IPS-15b (cell line): Measurements from ENCODE around the gene GPR107.

Experiments used
- H3K27me3 ChIP-seq: one replicate; pipeline ENCODE4 v1.6.1; 2013; ENCODE audit warnings: low read length; ENCODE audit not compliant: control insufficient read depth, insufficient read depth
- H3K36me3 ChIP-seq: one replicate; pipeline ENCODE4 v1.6.1; 2013; ENCODE audit warnings: low read length; ENCODE audit not compliant: control insufficient read depth, insufficient read depth
- H3K4me1 ChIP-seq: one replicate; pipeline ENCODE4 v1.6.1; 2013; ENCODE audit warnings: mild to moderate bottlenecking, low read length; ENCODE audit not compliant: control insufficient read depth, insufficient read depth
- H3K4me3 ChIP-seq: one replicate; pipeline ENCODE4 v1.5.1; 2013; ENCODE audit warnings: low read depth, low read length
- H3K9ac ChIP-seq: one replicate; pipeline ENCODE4 v1.6.1; 2013; ENCODE audit warnings: low read depth, mild to moderate bottlenecking, low read length
- H3K9me3 ChIP-seq: one replicate; pipeline ENCODE4 v1.6.1; 2013; ENCODE audit warnings: mild to moderate bottlenecking, low read length; ENCODE audit not compliant: control insufficient read depth, insufficient read depth

GPR107 gene

DNA sequence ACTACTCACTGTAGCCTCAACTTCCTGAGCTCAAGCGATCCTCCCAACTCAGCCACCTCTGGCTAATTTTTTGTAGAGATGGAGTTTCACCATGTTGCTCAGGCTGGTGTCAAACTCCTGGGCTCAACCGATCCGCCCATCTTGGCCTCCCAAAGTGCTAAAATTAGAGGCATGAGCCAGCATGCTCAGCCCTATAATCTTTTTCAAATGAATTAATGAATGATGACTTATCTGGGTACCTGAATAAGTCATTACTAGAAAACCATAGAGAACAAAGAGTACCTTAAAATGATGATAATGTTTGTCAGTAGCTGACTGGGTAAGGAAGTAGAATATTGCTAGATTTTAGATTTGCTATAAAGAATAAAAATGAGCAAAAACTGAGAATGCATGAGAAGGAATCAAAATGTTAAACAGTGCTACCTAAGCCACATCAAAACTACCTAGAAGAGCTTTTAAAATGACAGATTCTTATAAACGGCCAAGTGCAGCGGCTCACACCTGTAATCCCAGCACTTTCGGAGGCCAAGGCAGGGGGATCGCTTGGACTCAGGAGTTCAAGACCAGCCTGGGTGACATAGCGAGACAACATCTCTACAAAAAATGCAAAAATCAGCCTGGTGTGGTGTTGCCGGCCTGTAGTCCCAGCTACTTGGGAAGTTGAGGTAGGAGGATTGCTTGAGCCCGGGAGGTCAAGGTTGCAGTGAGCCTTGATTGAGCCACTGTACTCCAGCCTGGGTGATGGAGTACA lies 24.3 kb upstream of the GPR107 start:
- H3K4me3 ChIP-seq: no peak overlapping the region
- H3K9me3 ChIP-seq: no peaks in the 10 kb centered on the region
- no peaks in the 10 kb centered on the region for H3K27me3 ChIP-seq
- H3K36me3 ChIP-seq: no peaks in the 10 kb centered on the region
- H3K4me1 ChIP-seq: no peaks in the 10 kb centered on the region
- no peak overlapping the region for H3K9ac ChIP-seq

GRCh38 chr9:130030651-130031127 lies 23.0 kb upstream of the GPR107 start:
- no peaks in the 10 kb centered on the region for H3K4me1 ChIP-seq
- H3K9me3 ChIP-seq: no peaks in the 10 kb centered on the region
- no peak overlapping the region for H3K9ac ChIP-seq
- no peaks in the 10 kb centered on the region for H3K27me3 ChIP-seq
- H3K36me3 ChIP-seq: no peaks in the 10 kb centered on the region
- H3K4me3 ChIP-seq: no peak overlapping the region

DNA sequence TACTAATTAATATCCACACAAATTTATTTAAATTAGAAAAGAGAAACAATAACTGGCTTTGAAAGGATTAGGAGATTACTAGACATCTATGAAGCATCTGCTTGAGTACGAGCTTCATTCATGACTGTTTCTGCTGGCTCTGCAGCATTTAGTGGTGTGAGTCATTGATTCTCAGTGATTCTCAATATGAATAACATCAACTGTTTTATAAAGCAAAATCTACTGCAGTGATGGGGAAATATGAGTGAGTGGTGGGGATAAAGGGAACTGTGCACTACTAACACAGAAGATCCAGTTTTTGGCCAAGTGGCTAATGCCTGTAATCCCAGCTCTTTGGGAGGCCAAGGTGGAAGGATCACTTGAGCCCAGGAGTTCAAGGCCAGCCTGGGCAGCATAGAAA lies 19.1 kb upstream of the GPR107 start:
- Histone ChIP-seq H3K9me3 (no peaks in the 10 kb centered on the region), H3K36me3 (no peaks in the 10 kb centered on the region), H3K27me3 (no peaks in the 10 kb centered on the region), H3K4me3 (no peak overlapping the region), H3K9ac (no peak overlapping the region), H3K4me1 (no peaks in the 10 kb centered on the region)

- no peak overlapping the region for H3K4me3 ChIP-seq
- no peaks in the 10 kb centered on the region for H3K36me3 ChIP-seq
Observed at GRCh38 chr9:130036099-130036498, 17.6 kb upstream of the GPR107 start.

DNA sequence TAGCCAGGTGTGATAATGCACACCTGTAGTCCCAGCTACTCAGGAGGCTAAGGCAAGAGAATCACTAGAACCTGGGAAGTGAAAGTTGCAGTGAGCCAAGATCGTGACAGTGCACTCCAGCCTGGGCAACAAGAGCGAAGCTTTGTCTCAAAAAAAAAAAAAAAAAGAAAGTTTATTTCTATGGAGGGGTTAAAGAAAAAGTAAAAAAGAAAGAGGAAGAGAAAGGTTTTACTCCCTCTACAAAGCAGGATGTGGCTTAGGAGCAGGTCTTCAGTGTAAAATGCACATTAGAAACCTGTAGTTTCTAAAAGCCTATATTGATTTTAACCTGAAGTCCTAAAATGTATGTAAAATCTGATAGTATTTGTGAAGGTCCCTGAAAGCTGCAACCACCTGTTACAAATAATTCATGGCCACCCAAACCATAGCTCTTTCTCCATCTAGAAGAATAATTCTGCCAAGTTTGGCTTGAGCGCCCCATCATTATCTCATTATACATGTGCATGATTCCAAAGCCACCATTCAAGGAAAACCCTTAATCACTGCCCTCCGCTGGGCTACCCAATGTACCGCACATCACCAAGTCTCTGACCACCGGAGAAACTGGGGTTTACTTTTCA lies 14.1 kb upstream of the GPR107 start:
- Histone ChIP-seq H3K4me1 (peaks cover 7% of the 10 kb centered on the region), H3K27me3 (peaks cover 22% of the 10 kb centered on the region), H3K36me3 (no peaks in the 10 kb centered on the region), H3K4me3 (no peak overlapping the region), H3K9ac (no peak overlapping the region), H3K9me3 (no peaks in the 10 kb centered on the region)

More at GRCh38 chr9:130036099-130036498, 17.6 kb upstream of the GPR107 start:
- Histone ChIP-seq H3K4me1 (no peaks in the 10 kb centered on the region), H3K9ac (no peak overlapping the region), H3K27me3 (peaks cover 2% of the 10 kb centered on the region), H3K9me3 (no peaks in the 10 kb centered on the region)

DNA sequence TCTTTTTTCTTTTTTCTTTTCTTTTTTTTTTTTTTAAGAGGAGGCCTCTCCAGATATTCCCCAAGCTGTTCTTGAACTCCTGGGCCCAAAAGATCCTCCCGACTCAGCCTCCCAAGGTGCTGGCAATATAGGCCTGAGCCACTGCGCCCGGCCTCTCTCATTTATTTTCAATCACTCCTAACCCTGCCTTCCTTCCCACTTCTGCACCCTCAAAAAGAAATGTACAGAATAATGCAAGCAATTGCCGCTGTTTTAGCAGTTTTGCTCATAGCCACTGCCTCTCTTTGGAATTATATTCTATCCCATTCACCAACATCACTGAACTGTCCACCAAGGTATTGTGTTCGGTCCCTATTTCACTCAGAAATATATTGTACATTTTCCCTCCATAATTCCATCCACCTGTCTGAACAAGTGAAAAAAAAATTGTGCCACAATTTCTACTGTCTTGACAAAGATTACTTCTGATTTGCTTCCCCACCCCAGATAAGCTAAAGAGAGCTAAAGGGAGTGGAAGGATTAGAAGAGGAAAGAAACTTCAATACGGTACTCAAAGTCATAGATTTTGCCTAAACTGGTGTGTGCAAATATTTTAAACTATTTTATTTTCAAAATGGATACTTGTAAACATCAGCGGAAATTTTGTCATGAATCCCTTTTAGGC lies 12.6 kb upstream of the GPR107 start:
- Histone ChIP-seq H3K9ac (no peak overlapping the region), H3K9me3 (no peaks in the 10 kb centered on the region), H3K36me3 (no peaks in the 10 kb centered on the region), H3K4me1 (peaks cover 7% of the 10 kb centered on the region), H3K4me3 (peak overlapping the region; percentile 95), H3K27me3 (peaks cover 29% of the 10 kb centered on the region)

DNA sequence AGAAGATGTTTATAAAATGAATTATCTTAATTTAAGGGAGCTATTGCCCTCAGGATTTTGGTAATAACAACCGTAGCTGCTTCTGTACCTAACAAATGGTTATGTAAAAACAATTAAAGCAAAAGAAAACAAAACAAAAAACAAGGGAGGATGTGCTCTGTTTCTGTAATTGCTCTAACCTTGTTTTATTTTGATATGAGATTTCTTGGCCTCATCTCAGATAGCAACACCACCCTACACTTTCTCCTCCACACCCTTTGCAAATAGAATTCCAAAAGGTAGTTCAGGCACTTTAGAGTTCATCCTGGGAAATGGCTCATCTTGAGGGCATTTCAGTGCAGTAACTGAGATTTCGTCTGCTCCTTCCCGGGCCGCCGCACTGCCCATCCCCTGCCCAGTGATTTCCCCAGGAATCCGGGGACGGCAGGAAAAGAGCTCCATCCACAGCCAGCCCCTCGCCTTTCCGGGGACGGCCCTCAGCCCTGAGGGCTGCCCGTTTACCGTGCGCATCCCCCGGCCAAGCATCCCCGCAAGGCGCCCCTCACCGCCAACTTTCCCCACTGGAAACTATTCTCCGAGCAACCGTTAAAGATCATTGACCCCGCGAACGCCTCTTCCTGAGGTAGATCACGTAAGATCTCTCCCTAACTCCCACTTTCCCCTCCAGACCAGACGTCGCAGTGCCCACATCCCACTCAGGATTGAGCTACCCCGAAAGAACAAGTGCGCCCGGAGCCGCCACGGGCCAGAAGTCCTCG lies 11.9 kb upstream of the GPR107 start:
- H3K36me3 ChIP-seq: no peaks in the 10 kb centered on the region
- H3K9ac ChIP-seq: peak overlapping the region; percentile 51
- no peaks in the 10 kb centered on the region for H3K9me3 ChIP-seq
- peak overlapping the region; percentile 95 for H3K4me3 ChIP-seq
- H3K27me3 ChIP-seq: peaks cover 29% of the 10 kb centered on the region
- peaks cover 7% of the 10 kb centered on the region for H3K4me1 ChIP-seq

DNA sequence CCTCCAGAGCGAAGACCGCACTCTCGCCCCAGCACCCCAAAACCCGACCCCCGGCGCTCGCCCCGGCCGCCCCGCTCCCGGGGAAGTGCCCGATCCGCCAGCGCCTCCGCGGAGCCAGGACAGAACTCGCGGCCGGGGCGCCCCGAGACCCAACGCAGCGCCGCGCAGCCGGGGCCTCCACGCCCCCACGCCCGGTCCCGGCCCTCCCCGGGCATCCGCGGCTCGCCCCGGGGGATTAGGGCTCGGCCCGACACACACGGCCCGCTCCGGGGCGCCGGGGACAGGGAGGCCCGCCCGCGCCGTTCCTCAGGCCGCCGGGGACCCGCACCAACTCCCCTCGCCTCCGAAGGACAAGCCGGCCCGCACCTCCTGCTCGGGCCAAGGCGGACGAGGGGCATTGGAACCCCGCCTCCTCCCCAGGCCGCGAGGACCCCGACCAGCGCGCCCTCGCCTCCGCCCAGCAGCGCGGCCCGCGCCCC lies 11.3 kb upstream of the GPR107 start:
- Histone ChIP-seq H3K9me3 (no peaks in the 10 kb centered on the region), H3K36me3 (no peaks in the 10 kb centered on the region), H3K27me3 (peaks cover 29% of the 10 kb centered on the region), H3K9ac (peak overlapping the region; percentile 51), H3K4me1 (peaks cover 7% of the 10 kb centered on the region), H3K4me3 (peak overlapping the region; percentile 95)

DNA sequence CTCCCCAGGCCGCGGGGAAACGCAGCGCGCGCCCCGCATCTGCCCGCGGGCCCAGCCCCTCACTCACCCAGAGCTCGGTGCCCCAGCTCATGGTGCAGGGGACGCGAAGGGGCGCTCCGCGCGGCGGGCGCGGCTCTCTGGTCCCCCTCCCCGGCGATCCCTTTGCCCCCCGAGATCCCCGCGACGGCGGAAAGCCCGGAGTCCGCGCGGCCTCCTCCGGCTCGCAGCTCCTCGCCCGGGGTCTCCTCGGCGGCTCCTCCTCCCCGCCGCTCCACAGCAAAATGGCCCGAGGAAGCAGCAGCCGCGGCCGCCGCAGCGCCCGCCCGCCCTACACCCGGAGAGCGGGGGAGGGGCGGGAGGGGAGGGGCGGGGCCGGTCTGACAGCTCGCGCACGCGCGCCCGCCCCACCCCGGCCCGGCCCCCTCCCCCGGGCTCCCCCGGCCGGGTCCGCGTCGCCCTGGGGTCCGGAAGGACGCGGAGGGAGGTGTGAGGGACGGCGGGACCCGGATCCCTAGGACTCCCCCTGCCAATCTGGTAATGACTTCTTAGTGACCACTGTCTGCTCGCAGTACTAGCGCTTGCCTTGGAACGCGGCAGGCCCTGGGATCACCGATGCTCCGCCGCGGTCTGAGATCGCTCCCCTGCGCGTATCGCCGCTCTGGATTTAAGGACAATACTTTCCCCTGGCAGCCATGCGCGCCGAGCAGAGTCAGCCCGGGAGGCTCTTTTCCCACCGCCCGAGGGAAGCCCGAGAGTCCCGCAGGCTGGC lies 10.6 kb upstream of the GPR107 start, which contains the start of gene FNBP1:
FNBP1 (minus strand) TSS at position 305 of the 769 bp plus-strand sequence; CDS start at position 91, 214 bp downstream.
- peaks cover 29% of the 10 kb centered on the region for H3K27me3 ChIP-seq
- H3K9ac ChIP-seq: peak within 1 kb of the TSS; percentile 51
- no peaks in the 10 kb centered on the region for H3K36me3 ChIP-seq
- H3K4me1 ChIP-seq: peaks cover 7% of the 10 kb centered on the region
- H3K9me3 ChIP-seq: no peaks in the 10 kb centered on the region
- peak within 1 kb of the TSS; percentile 95 for H3K4me3 ChIP-seq

DNA sequence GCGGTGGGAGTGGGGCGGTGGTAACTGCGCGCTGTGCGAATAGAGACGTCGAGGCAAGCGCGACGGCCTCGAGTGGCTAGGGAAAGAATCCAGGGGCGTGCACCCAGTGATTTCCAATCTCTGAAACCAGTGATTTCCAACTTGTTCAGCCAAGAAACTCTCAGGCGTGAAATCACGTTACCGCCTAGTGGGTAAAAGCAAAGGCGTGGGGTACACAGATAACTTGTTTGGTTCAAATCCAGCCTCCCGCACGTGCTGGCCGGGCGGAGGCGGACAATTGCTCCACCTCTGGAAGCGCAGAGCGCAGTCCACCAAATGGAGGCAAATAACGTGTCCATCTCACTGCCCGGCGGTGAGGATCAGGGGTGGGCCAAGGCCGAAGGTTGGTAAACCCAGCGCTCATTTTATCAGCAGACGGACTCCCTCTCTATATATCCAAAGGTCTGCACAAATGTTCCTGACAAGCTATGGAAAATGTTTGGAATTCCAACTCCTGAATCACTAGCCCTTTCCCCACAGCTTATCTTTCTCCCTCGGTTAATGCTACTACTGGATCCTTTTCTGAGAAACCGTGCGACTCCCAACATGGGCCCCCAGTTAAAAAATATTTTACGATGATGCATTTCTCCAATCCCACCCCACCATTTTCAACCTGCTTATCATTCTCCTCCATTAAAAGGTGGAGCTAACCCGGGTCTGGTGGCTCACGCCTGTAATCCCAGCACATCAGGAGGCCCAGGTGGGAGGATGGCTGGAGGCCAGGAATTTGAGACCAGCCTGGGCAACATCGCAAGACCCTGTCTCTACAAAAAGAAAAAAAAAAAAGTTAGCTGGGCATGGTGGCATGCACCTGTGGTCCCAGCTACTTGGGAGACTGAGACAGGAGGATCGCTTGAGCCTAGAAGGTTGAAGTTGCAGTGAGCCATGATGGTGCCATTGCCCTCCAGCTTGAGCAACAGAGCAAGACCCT lies 9.8 kb upstream of the GPR107 start:
- H3K9me3 ChIP-seq: no peaks in the 10 kb centered on the region
- no peaks in the 10 kb centered on the region for H3K36me3 ChIP-seq
- peaks cover 7% of the 10 kb centered on the region for H3K4me1 ChIP-seq
- H3K27me3 ChIP-seq: peaks cover 29% of the 10 kb centered on the region
- peak overlapping the region; percentile 3 for H3K9ac ChIP-seq
- H3K4me3 ChIP-seq: peak overlapping the region; percentile 56
